WTC11 (cell line): ENCODE data around the gene FTCD. TPM values are rescaled to one million over a fixed set of nuclear protein-coding genes. Genes with fewer than 3 reads are reported as not detected.
A peak's percentile ranks its signal among the peaks of the same experiment; 100 is the strongest.

Source experiments
- ATAC-seq: fragments of 200-7000 bp; cut with Tn5 transposase; 2 replicates; pipeline ENCODE4 v1.10.0; 2021; ENCODE audit warnings: mild to moderate bottlenecking, moderate library complexity
- CTCF ChIA-PET: fragments of 300-600 bp; sonication (Branson Sonifier 250); formaldehyde crosslinking; loops from one replicate; lab custom pipeline; 2021; ENCODE audit warnings: antibody characterized with exemption; lab: Charles Lee
- POLR2A ChIA-PET: fragments of 350-600 bp; sonication (Branson Sonifier 250); formaldehyde crosslinking; loops from one replicate; lab custom pipeline; 2021; ENCODE audit warnings: antibody characterized with exemption; lab: Charles Lee
- DNase-seq: peaks from one replicate; pipeline ENCODE4 v3.0.0; 2021; ENCODE audit warnings: low spot score
- H3K27ac Mint-ChIP-seq: 2 replicates; pipeline ENCODE4 v1.8.0; 2021; ENCODE audit warnings: mixed read lengths
- H3K27me3 Mint-ChIP-seq: 2 replicates; pipeline ENCODE4 v1.8.0; 2021; ENCODE audit warnings: low read depth, mild to moderate bottlenecking, moderate library complexity, mixed read lengths
- H3K36me3 Mint-ChIP-seq: 2 replicates; pipeline ENCODE4 v1.8.0; 2021; ENCODE audit warnings: mixed read lengths
- H3K4me1 Mint-ChIP-seq: 2 replicates; pipeline ENCODE4 v1.8.0; 2022; ENCODE audit warnings: mixed read lengths
- H3K4me3 Mint-ChIP-seq: 2 replicates; pipeline ENCODE4 v1.8.0; 2021; ENCODE audit warnings: mild to moderate bottlenecking, moderate library complexity, mixed read lengths
- H3K9me3 Mint-ChIP-seq: 2 replicates; pipeline ENCODE4 v1.8.0; 2021; ENCODE audit warnings: mixed read lengths
- AFF4 ChIP-seq: sonication (generic); formaldehyde crosslinking; IDR thresholded peaks from 2 replicates; pipeline ENCODE4 v1.8.1; 2023; ENCODE audit warnings: mild to moderate bottlenecking, missing genetic modification reagents, borderline replicate concordance
- ATF2 ChIP-seq: sonication (generic); formaldehyde crosslinking; IDR thresholded peaks from 2 replicates; pipeline ENCODE4 v1.8.1; 2022; ENCODE audit warnings: low read depth, missing genetic modification reagents, borderline replicate concordance
- ATF3 ChIP-seq: sonication (generic); formaldehyde crosslinking; conservative IDR thresholded peaks from 2 replicates; pipeline ENCODE4 v1.8.1; 2022; ENCODE audit warnings: mild to moderate bottlenecking, missing genetic modification reagents
- CBFB ChIP-seq: sonication (generic); formaldehyde crosslinking; IDR thresholded peaks from 2 replicates; pipeline ENCODE4 v1.8.1; 2022; ENCODE audit warnings: mild to moderate bottlenecking, low read depth, missing genetic modification reagents
- CREB1 ChIP-seq: sonication (generic); formaldehyde crosslinking; IDR thresholded peaks from 2 replicates; pipeline ENCODE4 v1.8.0; 2023; ENCODE audit warnings: mild to moderate bottlenecking, missing genetic modification reagents
- E2F4 ChIP-seq: sonication (generic); formaldehyde crosslinking; IDR thresholded peaks from 2 replicates; pipeline ENCODE4 v1.8.1; 2022; ENCODE audit warnings: low read depth, mild to moderate bottlenecking, moderate library complexity, missing genetic modification reagents, borderline replicate concordance
- ESRRA ChIP-seq: sonication (generic); formaldehyde crosslinking; IDR thresholded peaks from 2 replicates; pipeline ENCODE4 v1.8.1; 2022; ENCODE audit warnings: mild to moderate bottlenecking, missing genetic modification reagents, borderline replicate concordance
- HMGA2 ChIP-seq: fragments of 250-450 bp; sonication (Bioruptor Pico); IDR thresholded peaks from 2 replicates; pipeline ENCODE4 v1.4.0; 2021; ENCODE audit warnings: mild to moderate bottlenecking, moderate library complexity
- JAZF1 ChIP-seq: fragments of 250-450 bp; sonication (Bioruptor Pico); IDR thresholded peaks from 2 replicates; pipeline ENCODE4 v1.9.0; 2021; ENCODE audit warnings: moderate library complexity, mild to moderate bottlenecking, inconsistent platforms
- MXD4 ChIP-seq: fragments of 250-450 bp; sonication (Bioruptor Pico); IDR thresholded peaks from 2 replicates; pipeline ENCODE4 v1.8.0; 2021; ENCODE audit warnings: mild to moderate bottlenecking, moderate library complexity, borderline replicate concordance
- MYBL2 ChIP-seq: sonication (generic); formaldehyde crosslinking; IDR thresholded peaks from 2 replicates; pipeline ENCODE4 v1.8.1; 2023; ENCODE audit warnings: mild to moderate bottlenecking, moderate library complexity, missing genetic modification reagents
- NFATC4 ChIP-seq: fragments of 250-450 bp; sonication (Bioruptor Pico); IDR thresholded peaks from 2 replicates; pipeline ENCODE4 v1.9.0; 2021; ENCODE audit warnings: mild to moderate bottlenecking
- NFYB ChIP-seq: sonication (generic); formaldehyde crosslinking; conservative IDR thresholded peaks from 2 replicates; pipeline ENCODE4 v1.8.0; 2022; ENCODE audit warnings: low read depth, missing genetic modification reagents
- OVOL2 ChIP-seq: fragments of 250-450 bp; sonication (Bioruptor Pico); IDR thresholded peaks from 2 replicates; pipeline ENCODE4 v1.9.0; 2021; ENCODE audit warnings: mild to moderate bottlenecking, borderline replicate concordance
- PREB ChIP-seq: sonication (generic); formaldehyde crosslinking; IDR thresholded peaks from 2 replicates; pipeline ENCODE4 v1.8.1; 2022; ENCODE audit warnings: mild to moderate bottlenecking, missing genetic modification reagents, moderate library complexity, borderline replicate concordance
- SP1 ChIP-seq: sonication (generic); formaldehyde crosslinking; conservative IDR thresholded peaks from 2 replicates; pipeline ENCODE4 v1.8.1; 2022; ENCODE audit warnings: missing genetic modification reagents
- ZNF219 ChIP-seq: sonication (generic); formaldehyde crosslinking; IDR thresholded peaks from 2 replicates; pipeline ENCODE4 v1.8.0; 2023; ENCODE audit warnings: missing genetic modification reagents, mild to moderate bottlenecking, borderline replicate concordance
- ZNF263 ChIP-seq: sonication (generic); formaldehyde crosslinking; IDR thresholded peaks from 2 replicates; pipeline ENCODE4 v1.8.1; 2022; ENCODE audit warnings: low read depth, mild to moderate bottlenecking, moderate library complexity, missing genetic modification reagents
- ZNF317 ChIP-seq: sonication (generic); formaldehyde crosslinking; IDR thresholded peaks from 2 replicates; pipeline ENCODE4 v1.8.1; 2023; ENCODE audit warnings: low read depth, mild to moderate bottlenecking, moderate library complexity, missing genetic modification reagents, borderline replicate concordance
- ZNF512 ChIP-seq: sonication (generic); formaldehyde crosslinking; IDR thresholded peaks from 2 replicates; pipeline ENCODE4 v1.8.1; 2022; ENCODE audit warnings: missing genetic modification reagents, borderline replicate concordance
- ZNF671 ChIP-seq: fragments of 250-450 bp; sonication (Bioruptor Pico); IDR thresholded peaks from 2 replicates; pipeline ENCODE4 v1.8.0; 2021; ENCODE audit warnings: mild to moderate bottlenecking
- ZSCAN18 ChIP-seq: fragments of 250-450 bp; sonication (Bioruptor Pico); IDR thresholded peaks from 2 replicates; pipeline ENCODE4 v2.1.2; 2022; ENCODE audit warnings: mild to moderate bottlenecking, moderate library complexity
- total RNA-seq: library from RNA; stranded (reverse); gene quantifications from 3 replicates; pipeline ENCODE4 v1.2.3, GENCODE V29; 2021

FTCD gene
- total RNA-seq, 1 experiment from 2014 or later, result 6.1 TPM

- TF ChIP-seq PREB (no peak), E2F4 (CRISPR knock-in tag) (no peak), CREB1 (CRISPR knock-in tag) (no peak), HMGA2 (CRISPR knock-in tag) (no peak), CBFB (CRISPR knock-in tag) (no peak), ATF3 (no peak), ESRRA (CRISPR knock-in tag) (no peak), ZNF512 (CRISPR knock-in tag) (no peak), MYBL2 (CRISPR knock-in tag) (no peak), NFATC4 (CRISPR knock-in tag) (no peak)
These were observed 35.2 kb upstream of the FTCD start (continued) for GRCh38 chr21:46190491-46191131.

- Mint-ChIP-seq H3K4me3 (no peak overlapping the region), H3K4me1 (peaks cover 22% of the 10 kb centered on the region), H3K27me3 (no peaks in the 10 kb centered on the region), H3K36me3 (peaks cover 33% of the 10 kb centered on the region)
- CTCF ChIA-PET, result interaction anchor here (1.2 to 2.2 kb wide), 2 partner anchors 37 to 47 kb away, joined by 4 to 7 read pairs; no protein-coding TSS in a partner anchor
- DNase-seq (no peak), ATAC-seq (no peak)
- TF ChIP-seq ATF2 (no peak), CBFB (CRISPR knock-in tag) (no peak), AFF4 (CRISPR knock-in tag) (no peak), ZNF317 (CRISPR knock-in tag) (no peak), ZNF263 (CRISPR knock-in tag) (no peak), PREB (no peak), NFYB (CRISPR knock-in tag) (no peak), NFATC4 (CRISPR knock-in tag) (no peak), JAZF1 (CRISPR knock-in tag) (no peak), OVOL2 (CRISPR knock-in tag) (no peak), ZSCAN18 (CRISPR knock-in tag) (no peak), MXD4 (CRISPR knock-in tag) (no peak), ZNF671 (CRISPR knock-in tag) (no peak), SP1 (no peak), ZNF219 (no peak)
- TF ChIP-seq, all 79 proteins: peak for 0
- Mint-ChIP-seq H3K27ac (0 out of 2 replicates have a peak overlapping the region, but pooled peaks have one; percentile 49), H3K9me3 (peaks cover 6% of the 10 kb centered on the region; the same call in 1 of the 2 replicates)
- POLR2A ChIA-PET, result no interaction called here
These were observed 34.6 kb upstream of the FTCD start for GRCh38 chr21:46189959-46190490.
